ENCODE results near the gene ANKDD1B.
"Not testable (repeated sequence)": the region's sequence is repeated elsewhere in the genome, so short reads cannot be mapped to it uniquely, and the experiment has no call there.

Gene ANKDD1B

DNA sequence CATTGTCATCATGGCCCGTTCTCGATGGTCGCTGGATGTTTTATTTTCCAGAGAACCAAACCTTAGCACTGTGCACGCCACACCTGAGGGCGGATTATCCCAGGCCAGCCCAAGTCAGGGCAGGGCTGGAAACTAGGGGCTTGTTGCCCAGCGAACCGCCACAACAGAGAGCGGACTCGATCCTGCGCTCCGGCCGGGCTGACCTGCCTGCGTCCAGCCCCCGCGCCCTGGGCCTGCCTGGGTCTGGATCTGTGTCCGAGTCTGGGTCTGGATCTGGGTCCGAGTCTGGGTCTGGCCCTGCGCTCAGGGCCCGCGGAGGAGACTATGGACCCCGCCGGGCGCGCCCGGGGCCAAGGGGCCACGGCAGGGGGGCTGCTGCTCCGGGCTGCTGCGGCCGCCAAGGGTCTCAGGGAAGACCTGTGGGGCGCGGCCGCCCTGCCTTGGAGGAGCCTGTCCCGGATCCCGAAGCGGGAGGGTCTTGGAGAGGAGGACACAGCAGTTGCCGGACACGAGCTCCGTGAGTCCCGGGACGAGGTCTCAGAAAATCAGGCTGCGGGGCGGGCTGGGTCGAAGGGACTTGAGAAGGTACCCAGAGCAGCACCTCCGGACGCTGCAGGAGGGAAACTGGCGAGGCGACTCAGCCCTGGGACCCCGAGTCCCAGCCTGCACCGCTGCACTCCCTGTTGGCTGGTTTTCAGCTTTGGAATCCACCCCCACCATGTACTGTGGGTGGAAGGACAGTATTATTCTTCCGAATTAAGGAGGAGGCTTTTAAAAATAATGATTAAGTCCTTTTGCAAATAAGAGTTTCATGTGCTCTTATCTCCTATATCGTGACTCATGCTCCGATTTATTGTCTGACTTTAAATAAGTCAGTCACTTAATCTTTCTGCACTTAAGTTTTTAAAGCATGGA lies at the start of gene ANKDD1B:
Gene ANKDD1B (plus strand): TSS at position 143 of the 915 bp plus-strand sequence. CDS start 182 bp downstream, at position 325.
- peaks cover 3% of the 10 kb centered on the region for H3K36me3 Mint-ChIP-seq (ENCODE audit: insufficient read depth)
- no peak within 1 kb of the TSS for H3K27ac Mint-ChIP-seq (ENCODE audit: low read depth)
- peak within 1 kb of the TSS; percentile 58 for H3K4me3 Mint-ChIP-seq
- peaks cover 7% of the 10 kb centered on the region for H3K4me1 Mint-ChIP-seq
- H3K9me3 Mint-ChIP-seq: no peaks in the 10 kb centered on the region
- H3K27me3 Mint-ChIP-seq: no peaks in the 10 kb centered on the region
- DNase-seq (ENCODE audit: low spot score in 2 of 2): no peak
- peak; percentile 50 for ATAC-seq (replicated peaks; ENCODE audit: extremely low read depth, poor library complexity, severe bottlenecking)

DNA sequence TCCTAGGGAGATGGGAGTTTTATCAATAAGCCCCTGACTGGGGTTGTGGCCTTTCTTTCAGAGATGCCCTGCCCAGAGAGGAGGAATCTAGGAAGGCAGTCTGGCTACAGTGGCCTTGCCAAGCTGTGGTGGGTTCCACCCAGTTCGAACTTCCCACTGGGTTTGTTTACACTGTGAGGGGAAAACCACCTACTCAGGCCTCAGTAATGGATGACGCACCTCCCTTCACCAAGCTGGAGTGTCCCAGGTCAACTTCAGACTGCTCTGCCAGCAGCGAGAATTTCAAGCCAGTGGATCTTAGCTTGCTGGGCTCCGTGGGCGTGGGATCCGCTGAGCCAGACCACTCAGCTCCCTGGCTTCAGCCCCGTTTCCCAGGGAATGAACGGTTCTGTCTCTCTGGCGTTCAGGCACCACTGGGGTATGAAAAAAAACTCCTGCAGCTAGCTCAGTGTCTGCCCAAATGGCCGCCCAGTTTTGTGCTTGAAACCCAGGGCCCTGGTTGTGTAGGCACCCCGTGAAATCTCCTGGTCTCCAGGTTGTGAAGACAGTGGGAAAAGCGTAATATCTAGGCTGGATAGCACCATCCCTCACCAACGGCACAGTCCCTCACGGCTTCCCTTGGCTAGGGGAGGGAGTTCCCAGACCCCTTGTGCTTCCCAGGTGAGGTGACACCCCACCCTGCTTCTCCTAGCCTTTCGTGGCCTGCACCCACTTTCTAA lies 45.1 kb upstream of the ANKDD1B start:
- H3K36me3 Mint-ChIP-seq (ENCODE audit: insufficient read depth); ATAC-seq (replicated peaks; ENCODE audit: extremely low read depth, poor library complexity, severe bottlenecking); H3K27me3 Mint-ChIP-seq; DNase-seq (ENCODE audit: low spot score in 2 of 2); H3K4me3 Mint-ChIP-seq: not testable (repeated sequence)
- Mint-ChIP-seq H3K4me1 (peaks cover 56% of the 10 kb centered on the region), H3K27ac (ENCODE audit: low read depth) (peak overlapping the region; percentile 0), H3K9me3 (peaks cover 22% of the 10 kb centered on the region)

DNA sequence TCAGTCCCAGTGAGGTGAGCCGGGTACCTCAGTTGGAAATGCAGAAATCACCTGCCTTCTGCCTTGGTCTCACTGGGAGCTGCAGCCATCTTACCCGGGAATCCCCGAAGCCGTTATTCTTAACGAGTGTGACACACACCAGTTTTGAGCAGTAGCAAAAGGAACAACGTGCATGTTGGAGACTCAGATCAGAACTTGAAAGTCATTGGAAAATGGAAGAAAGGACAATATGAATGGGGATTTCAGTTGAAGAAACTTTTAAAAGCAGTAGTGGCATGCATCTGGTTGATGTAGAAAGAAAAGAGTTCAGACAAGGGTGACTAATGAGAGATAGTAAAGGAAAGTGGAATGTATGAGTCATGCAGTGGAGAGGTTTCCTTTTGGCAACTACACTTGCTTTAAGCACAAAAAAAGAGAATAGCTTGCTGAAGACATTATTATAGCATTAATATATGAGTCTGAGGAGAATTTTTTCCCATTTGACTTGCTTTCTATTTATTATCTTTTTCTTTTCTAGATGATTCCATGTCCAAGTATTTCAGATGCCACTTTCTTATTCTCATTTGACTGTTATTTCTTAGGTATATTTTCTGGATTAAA lies 44.4 kb upstream of the ANKDD1B start:
- no peak for DNase-seq (ENCODE audit: low spot score in 2 of 2)
- Mint-ChIP-seq H3K27ac (ENCODE audit: low read depth) (peak overlapping the region; percentile 0), H3K4me3 (no peak overlapping the region), H3K4me1 (peaks cover 52% of the 10 kb centered on the region), H3K27me3 (no peaks in the 10 kb centered on the region), H3K36me3 (ENCODE audit: insufficient read depth) (peaks cover 4% of the 10 kb centered on the region), H3K9me3 (peaks cover 22% of the 10 kb centered on the region)
- ATAC-seq (replicated peaks; ENCODE audit: extremely low read depth, poor library complexity, severe bottlenecking): peak; percentile 65

DNA sequence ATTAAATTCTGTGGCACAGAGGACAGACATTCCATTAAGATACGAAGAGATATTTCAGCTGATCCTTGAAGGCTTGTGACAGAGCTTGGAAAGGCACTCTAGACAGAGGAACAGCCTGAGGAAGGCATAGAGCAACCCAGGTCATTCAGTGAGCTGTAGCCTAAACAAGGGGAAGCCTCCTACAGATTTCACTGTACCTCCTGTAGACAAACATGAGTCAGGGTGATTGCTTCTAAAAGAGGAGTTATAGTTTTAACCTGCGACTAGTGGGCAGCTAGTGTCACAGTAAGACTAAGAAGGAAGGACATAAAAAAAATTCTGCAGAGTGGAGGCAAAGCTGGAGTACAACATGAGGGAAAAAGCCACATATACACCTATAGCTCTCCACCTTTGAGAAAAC lies 43.5 kb upstream of the ANKDD1B start:
- Mint-ChIP-seq H3K36me3 (ENCODE audit: insufficient read depth) (peaks cover 4% of the 10 kb centered on the region), H3K27ac (ENCODE audit: low read depth) (peak overlapping the region; percentile 0), H3K9me3 (peaks cover 15% of the 10 kb centered on the region), H3K4me1 (peaks cover 45% of the 10 kb centered on the region), H3K4me3 (no peak overlapping the region), H3K27me3 (no peaks in the 10 kb centered on the region)
- DNase-seq (ENCODE audit: low spot score in 2 of 2): no peak
- no peak for ATAC-seq (replicated peaks; ENCODE audit: extremely low read depth, poor library complexity, severe bottlenecking)

DNA sequence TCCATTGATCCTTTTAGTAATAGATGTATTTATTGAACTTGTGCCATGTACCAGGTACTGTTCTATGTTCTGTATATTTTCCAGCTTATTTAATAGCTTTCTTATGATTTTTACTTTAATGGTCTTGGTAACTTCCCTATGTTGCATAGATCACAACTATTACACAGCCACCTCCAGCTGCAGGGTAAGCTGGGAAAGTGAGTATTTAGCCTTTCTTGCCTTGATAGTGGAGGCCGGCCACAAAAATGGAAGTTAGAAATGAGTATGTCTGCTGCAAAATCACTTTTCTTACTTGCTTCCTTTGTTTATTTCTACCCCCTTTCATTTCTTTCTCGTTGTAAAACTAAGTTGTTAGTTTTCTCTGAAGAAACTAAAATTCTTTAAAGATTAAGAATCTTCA lies 43.1 kb upstream of the ANKDD1B start:
- Mint-ChIP-seq H3K9me3 (peaks cover 12% of the 10 kb centered on the region), H3K27me3 (no peaks in the 10 kb centered on the region), H3K36me3 (ENCODE audit: insufficient read depth) (peaks cover 4% of the 10 kb centered on the region), H3K4me3 (no peak overlapping the region), H3K27ac (ENCODE audit: low read depth) (no peak overlapping the region), H3K4me1 (peaks cover 43% of the 10 kb centered on the region)
- ATAC-seq (replicated peaks; ENCODE audit: extremely low read depth, poor library complexity, severe bottlenecking) (no peak), DNase-seq (ENCODE audit: low spot score in 2 of 2) (no peak)

DNA sequence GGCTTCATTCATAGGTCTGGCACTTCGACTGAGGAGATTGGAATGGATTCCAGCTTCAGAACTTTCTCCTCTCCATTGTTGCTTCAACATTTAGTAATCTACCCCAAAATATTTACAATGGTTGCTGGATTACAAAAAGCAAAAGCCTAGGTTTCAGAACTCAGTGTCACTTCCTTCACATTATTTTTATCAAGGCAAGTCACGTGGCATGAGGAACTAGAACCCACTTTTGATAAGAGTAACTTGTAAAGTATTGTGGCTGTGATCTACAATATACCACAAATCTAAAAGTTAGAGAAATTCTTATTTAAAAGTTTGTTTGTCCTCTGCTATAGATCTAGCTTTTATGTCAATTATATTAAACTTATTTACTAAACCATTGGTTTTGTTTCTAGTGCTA lies 39.7 kb upstream of the ANKDD1B start:
- H3K27me3 Mint-ChIP-seq: no peaks in the 10 kb centered on the region
- H3K27ac Mint-ChIP-seq (ENCODE audit: low read depth): no peak overlapping the region
- H3K36me3 Mint-ChIP-seq (ENCODE audit: insufficient read depth): peaks cover 5% of the 10 kb centered on the region
- H3K4me3 Mint-ChIP-seq: no peak overlapping the region
- H3K9me3 Mint-ChIP-seq: no peaks in the 10 kb centered on the region
- no peak for ATAC-seq (replicated peaks; ENCODE audit: extremely low read depth, poor library complexity, severe bottlenecking)
- H3K4me1 Mint-ChIP-seq: peaks cover 15% of the 10 kb centered on the region
- no peak for DNase-seq (ENCODE audit: low spot score in 2 of 2)

DNA sequence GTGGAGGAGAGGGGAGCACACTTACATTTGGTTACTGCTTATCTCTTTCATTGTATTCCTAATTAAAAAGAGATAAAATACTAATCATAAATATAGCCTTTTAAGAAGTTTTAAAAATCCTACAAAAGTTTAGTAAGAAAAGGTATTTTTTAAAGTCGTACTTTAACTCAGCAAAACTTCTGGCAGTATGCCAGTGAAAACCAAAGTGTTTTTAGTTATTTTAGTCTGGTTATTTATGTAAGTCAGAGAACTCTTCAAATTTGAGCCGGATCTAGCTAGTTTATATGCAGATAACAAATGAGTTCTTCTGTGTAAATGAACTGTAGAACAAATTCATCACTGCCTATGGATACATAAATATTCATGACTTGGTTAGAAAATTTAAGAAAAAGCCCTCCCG lies 36.5 kb upstream of the ANKDD1B start:
- Mint-ChIP-seq H3K4me1 (no peaks in the 10 kb centered on the region), H3K9me3 (no peaks in the 10 kb centered on the region), H3K36me3 (ENCODE audit: insufficient read depth) (peaks cover 13% of the 10 kb centered on the region), H3K27ac (ENCODE audit: low read depth) (no peak overlapping the region), H3K27me3 (no peaks in the 10 kb centered on the region), H3K4me3 (no peak overlapping the region)
- no peak for ATAC-seq (replicated peaks; ENCODE audit: extremely low read depth, poor library complexity, severe bottlenecking)
- DNase-seq (ENCODE audit: low spot score in 2 of 2): no peak

DNA sequence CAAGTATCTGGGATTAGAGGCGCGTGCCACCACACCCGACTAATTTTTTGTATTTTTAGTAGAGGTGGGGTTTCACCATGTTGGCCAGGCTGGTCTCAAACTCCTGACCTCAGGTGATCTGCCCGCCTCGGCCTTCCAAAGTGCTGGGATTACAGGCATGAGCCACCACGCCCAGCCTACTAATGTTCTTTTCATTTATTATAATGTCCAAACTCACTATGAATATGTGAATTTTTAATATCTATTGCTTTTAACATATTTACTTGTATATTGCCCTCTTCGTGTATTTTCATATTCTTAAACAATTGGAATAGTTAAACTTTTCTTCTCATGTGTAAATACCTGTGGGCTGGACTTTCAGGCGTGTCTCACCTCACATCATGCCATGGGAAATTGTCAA lies 33.0 kb upstream of the ANKDD1B start:
- H3K27ac Mint-ChIP-seq (ENCODE audit: low read depth); ATAC-seq (replicated peaks; ENCODE audit: extremely low read depth, poor library complexity, severe bottlenecking); H3K4me3 Mint-ChIP-seq; H3K27me3 Mint-ChIP-seq; H3K4me1 Mint-ChIP-seq; H3K9me3 Mint-ChIP-seq; DNase-seq (ENCODE audit: low spot score in 2 of 2): not testable (repeated sequence)
- H3K36me3 Mint-ChIP-seq (ENCODE audit: insufficient read depth): peaks cover 16% of the 10 kb centered on the region

DNA sequence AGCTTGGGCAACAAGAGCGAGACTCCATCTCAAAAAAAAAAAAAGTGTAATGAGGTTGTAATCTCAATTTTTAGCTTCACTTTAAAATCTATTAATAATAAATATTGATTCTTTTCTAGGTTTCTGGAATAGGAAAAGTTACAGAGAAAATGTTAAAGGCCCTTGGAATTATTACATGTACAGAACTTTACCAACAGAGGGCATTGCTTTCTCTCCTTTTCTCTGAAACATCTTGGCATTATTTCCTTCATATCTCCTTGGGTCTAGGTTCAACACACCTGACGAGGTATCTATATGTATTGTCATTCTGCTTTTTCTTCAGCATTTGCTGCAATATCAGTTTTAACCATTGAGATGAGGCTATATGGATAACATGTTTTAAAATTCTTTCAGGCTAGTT lies 26.6 kb upstream of the ANKDD1B start:
- ATAC-seq (replicated peaks; ENCODE audit: extremely low read depth, poor library complexity, severe bottlenecking) (no peak), DNase-seq (ENCODE audit: low spot score in 2 of 2) (no peak)
- H3K27me3 Mint-ChIP-seq: no peaks in the 10 kb centered on the region
- peaks cover 13% of the 10 kb centered on the region for H3K36me3 Mint-ChIP-seq (ENCODE audit: insufficient read depth)
- H3K4me1 Mint-ChIP-seq: no peaks in the 10 kb centered on the region
- no peak overlapping the region for H3K27ac Mint-ChIP-seq (ENCODE audit: low read depth)
- H3K9me3 Mint-ChIP-seq: no peaks in the 10 kb centered on the region
- no peak overlapping the region for H3K4me3 Mint-ChIP-seq

DNA sequence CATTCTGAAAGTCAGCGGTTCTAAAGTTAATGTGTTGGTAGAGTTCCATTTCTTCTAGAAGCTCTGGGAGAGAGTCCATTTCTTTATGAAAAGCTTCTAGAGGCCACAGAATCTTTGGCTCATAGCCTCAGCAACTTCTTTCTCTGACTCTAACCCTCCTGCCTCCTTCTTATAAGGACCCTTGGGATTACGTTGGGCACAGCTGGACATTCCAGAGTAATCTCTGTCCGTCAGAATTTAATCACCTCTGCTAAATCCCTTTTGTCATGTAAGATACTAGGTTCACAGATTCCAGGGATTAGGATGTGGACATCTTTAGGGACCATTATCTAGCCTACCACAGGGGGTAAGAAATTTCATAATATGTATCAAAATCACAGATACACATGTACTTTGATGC lies 22.6 kb upstream of the ANKDD1B start:
- no peaks in the 10 kb centered on the region for H3K4me1 Mint-ChIP-seq
- no peak overlapping the region for H3K27ac Mint-ChIP-seq (ENCODE audit: low read depth)
- DNase-seq (ENCODE audit: low spot score in 2 of 2) (no peak), ATAC-seq (replicated peaks; ENCODE audit: extremely low read depth, poor library complexity, severe bottlenecking) (no peak)
- peaks cover 13% of the 10 kb centered on the region for H3K36me3 Mint-ChIP-seq (ENCODE audit: insufficient read depth)
- H3K27me3 Mint-ChIP-seq: no peaks in the 10 kb centered on the region
- H3K9me3 Mint-ChIP-seq: no peaks in the 10 kb centered on the region
- H3K4me3 Mint-ChIP-seq: no peak overlapping the region

DNA sequence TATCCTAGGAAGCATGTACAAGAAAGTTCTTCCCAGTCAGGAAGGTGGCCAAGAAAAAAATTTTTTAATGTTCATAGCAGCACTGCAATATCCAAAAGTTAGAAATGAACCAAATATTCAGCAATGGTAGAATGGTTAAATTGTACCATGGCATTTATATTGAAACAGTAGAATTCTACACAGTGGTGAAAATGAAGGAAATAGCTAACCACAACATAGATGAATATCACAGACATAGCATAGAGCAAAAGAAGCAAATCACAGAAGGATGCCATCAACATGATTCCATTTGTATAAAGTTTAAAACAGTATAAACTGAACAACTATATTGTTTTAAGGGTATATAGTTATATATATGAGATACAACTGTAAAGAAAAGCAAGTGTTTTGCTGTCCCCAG lies 10.7 kb upstream of the ANKDD1B start:
- H3K27me3 Mint-ChIP-seq: no peaks in the 10 kb centered on the region
- no peak overlapping the region for H3K4me3 Mint-ChIP-seq
- ATAC-seq (replicated peaks; ENCODE audit: extremely low read depth, poor library complexity, severe bottlenecking): no peak
- DNase-seq (ENCODE audit: low spot score in 2 of 2): no peak
- H3K9me3 Mint-ChIP-seq: no peaks in the 10 kb centered on the region
- no peaks in the 10 kb centered on the region for H3K4me1 Mint-ChIP-seq
- no peak overlapping the region for H3K27ac Mint-ChIP-seq (ENCODE audit: low read depth)
- H3K36me3 Mint-ChIP-seq (ENCODE audit: insufficient read depth): peaks cover 5% of the 10 kb centered on the region

DNA sequence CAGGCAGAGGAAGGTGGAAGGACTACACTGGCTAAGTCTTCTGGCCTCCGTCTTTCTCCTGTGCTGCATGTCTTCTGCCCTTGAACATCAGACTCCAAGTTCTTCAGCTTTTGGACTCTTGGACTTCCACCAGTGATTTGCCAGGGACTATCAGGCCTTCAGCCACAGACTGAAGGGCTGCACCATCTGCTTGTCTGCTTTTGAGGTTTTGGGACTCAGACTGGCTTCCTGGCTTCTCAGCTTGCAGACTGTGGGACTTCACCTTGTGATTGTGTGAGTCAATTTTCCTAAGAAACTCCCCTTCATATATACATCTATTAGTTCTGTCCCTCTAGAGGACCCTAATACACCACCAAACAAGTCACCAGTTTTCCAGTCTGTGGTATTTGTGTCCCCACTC lies 9.7 kb upstream of the ANKDD1B start:
- peaks cover 3% of the 10 kb centered on the region for H3K36me3 Mint-ChIP-seq (ENCODE audit: insufficient read depth)

More for the DNA sequence above, 9.7 kb upstream of the ANKDD1B start:
- Mint-ChIP-seq H3K9me3 (no peaks in the 10 kb centered on the region), H3K27ac (ENCODE audit: low read depth) (no peak overlapping the region), H3K4me1 (no peaks in the 10 kb centered on the region), H3K27me3 (no peaks in the 10 kb centered on the region), H3K4me3 (no peak overlapping the region)
- DNase-seq (ENCODE audit: low spot score in 2 of 2) (no peak), ATAC-seq (replicated peaks; ENCODE audit: extremely low read depth, poor library complexity, severe bottlenecking) (no peak)
